OCI-LY1 (cell line): ENCODE data around the gene RAPGEF1.

ENCODE experiments used
- EZH2 ChIP-seq: fragments of 200-600 bp; sonication (generic), shearing (Covaris generic); IDR thresholded peaks from 2 replicates; pipeline ENCODE4 v1.8.0; 2017; ENCODE audit warnings: borderline replicate concordance, mixed run types, mild to moderate bottlenecking, antibody characterized with exemption, low read length, moderate library complexity, mixed read lengths
- TF ChIP-seq, protein P1 (sequence below): fragments of 200-600 bp; sonication (generic), shearing (Covaris generic); IDR thresholded peaks from 2 replicates; pipeline ENCODE4 v1.5.1; 2017; ENCODE audit warnings: mild to moderate bottlenecking, antibody characterized with exemption, low read length, moderate library complexity, mixed read lengths

DNA sequence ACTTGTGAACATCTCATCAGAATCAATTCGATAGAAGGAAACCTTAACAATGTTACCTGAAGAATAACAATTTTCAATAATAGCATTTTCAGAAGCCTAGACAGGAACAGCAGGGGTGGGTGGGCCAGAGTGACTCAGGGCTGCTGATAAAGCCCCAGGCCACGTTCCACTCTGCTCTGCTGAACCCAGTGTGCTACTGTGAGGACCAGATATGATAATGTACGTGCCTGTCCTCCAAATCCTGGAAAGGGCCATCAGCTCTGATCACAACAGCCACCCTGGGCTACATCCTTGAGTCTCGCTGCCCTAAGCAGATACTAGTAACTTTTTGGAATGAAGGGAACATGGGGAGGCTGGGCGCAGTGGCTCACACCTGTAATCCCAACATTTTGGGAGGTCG is 103.3 kb downstream of the RAPGEF1 start:
- TF ChIP-seq, protein P1, sequence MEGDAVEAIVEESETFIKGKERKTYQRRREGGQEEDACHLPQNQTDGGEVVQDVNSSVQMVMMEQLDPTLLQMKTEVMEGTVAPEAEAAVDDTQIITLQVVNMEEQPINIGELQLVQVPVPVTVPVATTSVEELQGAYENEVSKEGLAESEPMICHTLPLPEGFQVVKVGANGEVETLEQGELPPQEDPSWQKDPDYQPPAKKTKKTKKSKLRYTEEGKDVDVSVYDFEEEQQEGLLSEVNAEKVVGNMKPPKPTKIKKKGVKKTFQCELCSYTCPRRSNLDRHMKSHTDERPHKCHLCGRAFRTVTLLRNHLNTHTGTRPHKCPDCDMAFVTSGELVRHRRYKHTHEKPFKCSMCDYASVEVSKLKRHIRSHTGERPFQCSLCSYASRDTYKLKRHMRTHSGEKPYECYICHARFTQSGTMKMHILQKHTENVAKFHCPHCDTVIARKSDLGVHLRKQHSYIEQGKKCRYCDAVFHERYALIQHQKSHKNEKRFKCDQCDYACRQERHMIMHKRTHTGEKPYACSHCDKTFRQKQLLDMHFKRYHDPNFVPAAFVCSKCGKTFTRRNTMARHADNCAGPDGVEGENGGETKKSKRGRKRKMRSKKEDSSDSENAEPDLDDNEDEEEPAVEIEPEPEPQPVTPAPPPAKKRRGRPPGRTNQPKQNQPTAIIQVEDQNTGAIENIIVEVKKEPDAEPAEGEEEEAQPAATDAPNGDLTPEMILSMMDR, result no peak
- no peak for TF ChIP-seq EZH2
